SU-DHL-6 (cell line): ENCODE data around the gene CTCF.

Source experiments
- EZH2phosphoT487 ChIP-seq: fragments of 200-600 bp; sonication (generic), shearing (Covaris generic); conservative IDR thresholded peaks from 2 replicates; pipeline ENCODE4 v1.6.1; 2018; ENCODE audit warnings: mild to moderate bottlenecking, antibody characterized with exemption, low read length, moderate library complexity, mixed read lengths
- TF ChIP-seq, protein P1 (sequence below): fragments of 200-600 bp; sonication (generic); IDR thresholded peaks from one replicate; pipeline ENCODE4 v1.5.1; 2017; ENCODE audit warnings: antibody characterized with exemption, mild to moderate bottlenecking, low read length, moderate library complexity; ENCODE audit not compliant: insufficient read depth, poor library complexity, severe bottlenecking

GRCh38 chr16:67657017-67657608, 94.8 kb downstream of the CTCF start:
- TF ChIP-seq, protein P1, sequence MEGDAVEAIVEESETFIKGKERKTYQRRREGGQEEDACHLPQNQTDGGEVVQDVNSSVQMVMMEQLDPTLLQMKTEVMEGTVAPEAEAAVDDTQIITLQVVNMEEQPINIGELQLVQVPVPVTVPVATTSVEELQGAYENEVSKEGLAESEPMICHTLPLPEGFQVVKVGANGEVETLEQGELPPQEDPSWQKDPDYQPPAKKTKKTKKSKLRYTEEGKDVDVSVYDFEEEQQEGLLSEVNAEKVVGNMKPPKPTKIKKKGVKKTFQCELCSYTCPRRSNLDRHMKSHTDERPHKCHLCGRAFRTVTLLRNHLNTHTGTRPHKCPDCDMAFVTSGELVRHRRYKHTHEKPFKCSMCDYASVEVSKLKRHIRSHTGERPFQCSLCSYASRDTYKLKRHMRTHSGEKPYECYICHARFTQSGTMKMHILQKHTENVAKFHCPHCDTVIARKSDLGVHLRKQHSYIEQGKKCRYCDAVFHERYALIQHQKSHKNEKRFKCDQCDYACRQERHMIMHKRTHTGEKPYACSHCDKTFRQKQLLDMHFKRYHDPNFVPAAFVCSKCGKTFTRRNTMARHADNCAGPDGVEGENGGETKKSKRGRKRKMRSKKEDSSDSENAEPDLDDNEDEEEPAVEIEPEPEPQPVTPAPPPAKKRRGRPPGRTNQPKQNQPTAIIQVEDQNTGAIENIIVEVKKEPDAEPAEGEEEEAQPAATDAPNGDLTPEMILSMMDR, result no peak
- TF ChIP-seq EZH2phosphoT487, result no peak
